DMS 273 (cell line): ENCODE data around the gene PPP1R13B.

ENCODE experiments used
- DNase-seq: peaks from one replicate; lab custom pipeline; 2025; ENCODE audit not compliant: unreplicated experiment; lab: John Stamatoyannopoulos, UW

Gene PPP1R13B

GRCh38 chr14:103746701-103747100, 100.7 kb downstream of the PPP1R13B start:
- DNase-seq = no peak

GRCh38 chr14:103745424-103745823, 102.0 kb downstream of the PPP1R13B start:
- no peak for DNase-seq

GRCh38 chr14:103744621-103745395, 102.6 kb downstream of the PPP1R13B start:
- DNase-seq = no peak

GRCh38 chr14:103743691-103744090, 103.7 kb downstream of the PPP1R13B start:
- no peak for DNase-seq

GRCh38 chr14:103742499-103743255, 104.7 kb downstream of the PPP1R13B start:
- no peak for DNase-seq

- DNase-seq = no peak
Measured at GRCh38 chr14:103741876-103742275, 105.5 kb downstream of the PPP1R13B start.

GRCh38 chr14:103740991-103741689, 106.2 kb downstream of the PPP1R13B start:
- no peak for DNase-seq

- DNase-seq = no peak
Measured at GRCh38 chr14:103739793-103740501, 107.4 kb downstream of the PPP1R13B start.

- DNase-seq = no peak
Measured at GRCh38 chr14:103739466-103739792, 107.9 kb downstream of the PPP1R13B start.

- no peak for DNase-seq
Measured at GRCh38 chr14:103738701-103739451, 108.5 kb downstream of the PPP1R13B start.

GRCh38 chr14:103738166-103738565, 109.2 kb downstream of the PPP1R13B start:
- no peak for DNase-seq

GRCh38 chr14:103737432-103738045, 109.8 kb downstream of the PPP1R13B start:
- DNase-seq = no peak

- DNase-seq = no peak
Measured at GRCh38 chr14:103736546-103737431, 110.6 kb downstream of the PPP1R13B start.

GRCh38 chr14:103735815-103736545, 111.4 kb downstream of the PPP1R13B start:
- no peak for DNase-seq

GRCh38 chr14:103735439-103735814, 111.9 kb downstream of the PPP1R13B start:
- DNase-seq = no peak

GRCh38 chr14:103735022-103735421, 112.4 kb downstream of the PPP1R13B start:
- DNase-seq = no peak

- no peak for DNase-seq
Measured at GRCh38 chr14:103734081-103734888, 113.1 kb downstream of the PPP1R13B start.

GRCh38 chr14:103733651-103734050, 113.7 kb downstream of the PPP1R13B start:
- DNase-seq = no peak
